H1 (cell line): ENCODE data around the gene TRIL.

Experiments
- ASH2L ChIP-seq: fragments of 200-600, 300-600 bp; sonication (generic); IDR thresholded peaks from one replicate; pipeline ENCODE4 v1.7.1; 2017; ENCODE audit warnings: low read length
- CBX8 ChIP-seq: fragments of 300-800, 300-1000 bp; sonication (generic); IDR thresholded peaks from 2 replicates; pipeline ENCODE4 v1.7.1; 2016; ENCODE audit warnings: low read depth, low read length, borderline replicate concordance
- EZH2 ChIP-seq: fragments of 200-600 bp; sonication (generic); IDR thresholded peaks from 2 replicates; pipeline ENCODE4 v1.7.1; 2012; ENCODE audit warnings: low read depth, mild to moderate bottlenecking, moderate library complexity, low read length, inconsistent platforms; ENCODE audit not compliant: severe bottlenecking
- GABPA ChIP-seq: IDR thresholded peaks from 2 replicates; pipeline ENCODE4 v1.6.1; 2011; ENCODE audit warnings: mild to moderate bottlenecking, low read length, moderate library complexity, borderline replicate concordance; ENCODE audit not compliant: insufficient read depth
- HDAC6 ChIP-seq: IDR thresholded peaks from one replicate; pipeline ENCODE4 v1.7.1; 2012; ENCODE audit warnings: low read depth, mild to moderate bottlenecking, inconsistent platforms, low read length, moderate library complexity
- NRF1 ChIP-seq: IDR thresholded peaks from 2 replicates; pipeline ENCODE4 v1.6.1; 2011; ENCODE audit warnings: mild to moderate bottlenecking, low read depth, low read length, improper control_type of control experiment
- POLR2A ChIP-seq, 2 experiments: IDR thresholded peaks; 1 replicate in 1 of 2; 2 replicates in 1 of 2; pipeline ENCODE4 v1.6.1; 2011; ENCODE audit warnings: low read depth in 2 of 2, low read length in 2 of 2, mild to moderate bottlenecking in 2 of 2; ENCODE audit errors: control extremely low read depth in 1 of 2
- POLR2AphosphoS5 ChIP-seq: IDR thresholded peaks from 2 replicates; pipeline ENCODE4 v1.6.1; 2011; ENCODE audit warnings: low read depth, low read length
- SAP30 ChIP-seq: fragments of 300-600 bp; sonication (generic); IDR thresholded peaks from 2 replicates; pipeline ENCODE4 v1.7.1; 2012; ENCODE audit warnings: low read length, moderate library complexity, mild to moderate bottlenecking, inconsistent platforms; ENCODE audit not compliant: insufficient read depth, insufficient replicate concordance
- YY1 ChIP-seq: IDR thresholded peaks from 2 replicates; pipeline ENCODE4 v1.6.1; 2011; ENCODE audit warnings: low read depth, mild to moderate bottlenecking, low read length
- ZNF274 ChIP-seq: IDR thresholded peaks from 2 replicates; pipeline ENCODE4 v1.7.0; 2012; ENCODE audit warnings: low read length, borderline replicate concordance; ENCODE audit errors: extremely low read depth
- TF ChIP-seq, protein P1 (sequence below), 3 experiments: IDR thresholded peaks; 1 replicate in 2 of 3; 2 replicates in 1 of 3; pipeline versions ENCODE4 v1.5.1 to v1.6.1; 2011; ENCODE audit warnings: low read length in 3 of 3, mild to moderate bottlenecking in 3 of 3, inconsistent platforms in 2 of 3, low read depth in 1 of 3, moderate library complexity in 1 of 3; ENCODE audit not compliant: insufficient read depth in 1 of 3; ENCODE audit errors: control extremely low read depth in 1 of 3

DNA sequence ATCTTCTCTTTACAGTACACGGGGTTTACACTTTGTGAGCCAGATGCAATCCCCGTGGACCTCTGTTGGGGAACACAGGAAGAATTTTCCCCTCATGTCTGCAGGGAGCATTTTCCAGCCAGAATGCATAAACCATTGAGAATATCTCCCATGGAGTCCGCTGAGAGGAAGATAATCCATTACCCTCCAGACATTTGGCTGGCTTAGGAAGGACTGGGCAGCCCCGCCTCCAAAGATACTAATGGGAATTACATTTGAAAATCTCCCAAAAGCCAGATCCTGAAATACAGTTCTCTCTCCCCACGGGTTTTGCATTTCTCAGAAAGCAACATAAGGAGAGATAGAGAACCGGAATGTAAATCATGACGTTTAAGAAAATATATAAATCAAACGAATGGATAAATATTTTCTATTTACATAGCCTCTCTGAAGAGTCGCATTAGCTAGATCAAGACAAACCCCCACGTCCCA, 53.5 kb downstream of the TRIL start:
- TF ChIP-seq GABPA, result no peak
- no peak for TF ChIP-seq POLR2A (IDR thresholded peaks at IDR 0.05; ENCODE audit: control extremely low read depth in 1 of 2, low read depth in 2 of 2, low read length in 2 of 2)
- TF ChIP-seq POLR2AphosphoS5, result no peak
- TF ChIP-seq, protein P1, sequence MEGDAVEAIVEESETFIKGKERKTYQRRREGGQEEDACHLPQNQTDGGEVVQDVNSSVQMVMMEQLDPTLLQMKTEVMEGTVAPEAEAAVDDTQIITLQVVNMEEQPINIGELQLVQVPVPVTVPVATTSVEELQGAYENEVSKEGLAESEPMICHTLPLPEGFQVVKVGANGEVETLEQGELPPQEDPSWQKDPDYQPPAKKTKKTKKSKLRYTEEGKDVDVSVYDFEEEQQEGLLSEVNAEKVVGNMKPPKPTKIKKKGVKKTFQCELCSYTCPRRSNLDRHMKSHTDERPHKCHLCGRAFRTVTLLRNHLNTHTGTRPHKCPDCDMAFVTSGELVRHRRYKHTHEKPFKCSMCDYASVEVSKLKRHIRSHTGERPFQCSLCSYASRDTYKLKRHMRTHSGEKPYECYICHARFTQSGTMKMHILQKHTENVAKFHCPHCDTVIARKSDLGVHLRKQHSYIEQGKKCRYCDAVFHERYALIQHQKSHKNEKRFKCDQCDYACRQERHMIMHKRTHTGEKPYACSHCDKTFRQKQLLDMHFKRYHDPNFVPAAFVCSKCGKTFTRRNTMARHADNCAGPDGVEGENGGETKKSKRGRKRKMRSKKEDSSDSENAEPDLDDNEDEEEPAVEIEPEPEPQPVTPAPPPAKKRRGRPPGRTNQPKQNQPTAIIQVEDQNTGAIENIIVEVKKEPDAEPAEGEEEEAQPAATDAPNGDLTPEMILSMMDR (IDR thresholded peaks at IDR 0.05; ENCODE audit: control extremely low read depth in 1 of 3, insufficient read depth in 1 of 3, low read depth in 1 of 3, low read length in 3 of 3), result no peak
- TF ChIP-seq NRF1, result no peak
- no peak for TF ChIP-seq HDAC6
- TF ChIP-seq ASH2L, result no peak
- TF ChIP-seq EZH2, result no peak
- TF ChIP-seq SAP30, result no peak
- TF ChIP-seq ZNF274, result no peak
- TF ChIP-seq YY1, result no peak
- TF ChIP-seq CBX8, result no peak
